PC-9 (cell line): ENCODE results near the gene RCBTB2. TPM values are rescaled to one million over a fixed set of nuclear protein-coding genes. Genes with fewer than 3 reads are reported as not detected.
A peak's percentile ranks its signal among the peaks of the same experiment; 100 is the strongest.

Experiments
- BruUV-seq: library from RNA; stranded (reverse); fragments of 400-500 nt; replicated peaks from 2 replicates; lab custom pipeline; 2021; lab: Mats Ljungman, UMichigan
- CTCF ChIA-PET: fragments of 300-600 bp; sonication (Branson Sonifier 250); formaldehyde crosslinking; loops from one replicate; lab custom pipeline; 2022; ENCODE audit warnings: antibody characterized with exemption; lab: Charles Lee
- POLR2A ChIA-PET: fragments of 300-600 bp; sonication (Branson Sonifier 250); formaldehyde crosslinking; loops from one replicate; lab custom pipeline; 2022; ENCODE audit warnings: antibody characterized with exemption; ENCODE audit not compliant: unreplicated experiment; lab: Charles Lee
- DNase-seq, 2 experiments: peaks; one replicate each; pipeline versions ENCODE4 v3.0.0 to v3.0.0-alpha.2; 2015 to 2022; ENCODE audit warnings: mixed read lengths in 1 of 2
- H2AFZ ChIP-seq: fragments of 200-600 bp; sonication (generic); 2 replicates; pipeline ENCODE4 v1.8.1; 2017; ENCODE audit warnings: antibody characterized with exemption
- H3F3A ChIP-seq: fragments of 200-600 bp; sonication (generic); 2 replicates; pipeline ENCODE4 v1.8.1; 2017; ENCODE audit warnings: antibody characterized with exemption, mild to moderate bottlenecking, low read depth; ENCODE audit not compliant: insufficient read depth
- H3K27ac ChIP-seq: fragments of 200-600 bp; sonication (generic); 2 replicates; pipeline ENCODE4 v1.6.1; 2016; ENCODE audit warnings: mixed run types
- H3K27me3 ChIP-seq: fragments of 200-600 bp; sonication (generic); 2 replicates; pipeline ENCODE4 v1.6.1; 2016; ENCODE audit warnings: low read depth, mixed run types; ENCODE audit not compliant: insufficient read depth
- H3K36me3 ChIP-seq: fragments of 200-600 bp; sonication (generic); 2 replicates; pipeline ENCODE4 v1.6.1; 2016; ENCODE audit warnings: low read depth, mixed run types
- H3K4me1 ChIP-seq: fragments of 200-600 bp; sonication (generic); replicated peaks from 2 replicates; pipeline ENCODE4 v1.6.1; 2016; ENCODE audit warnings: mixed run types; ENCODE audit not compliant: insufficient read depth
- H3K4me2 ChIP-seq: fragments of 200-600 bp; sonication (generic); 2 replicates; pipeline ENCODE4 v1.6.1; 2017; ENCODE audit warnings: mixed run types
- H3K4me3 ChIP-seq: fragments of 200-600 bp; sonication (generic); 2 replicates; pipeline ENCODE4 v1.6.1; 2016; ENCODE audit warnings: mixed run types
- H3K79me2 ChIP-seq: fragments of 200-600 bp; sonication (generic); 2 replicates; pipeline ENCODE4 v1.6.1; 2017; ENCODE audit warnings: low read depth, mixed run types
- H3K9me2 ChIP-seq: fragments of 200-600 bp; sonication (generic); 2 replicates; pipeline ENCODE4 v1.8.1; 2017; ENCODE audit warnings: mild to moderate bottlenecking; ENCODE audit not compliant: insufficient read depth
- H3K9me3 ChIP-seq: fragments of 200-600 bp; sonication (generic); 2 replicates; pipeline ENCODE4 v1.8.1; 2016; ENCODE audit warnings: low read depth; ENCODE audit not compliant: insufficient read depth
- H4K20me1 ChIP-seq: fragments of 200-600 bp; sonication (generic); 2 replicates; pipeline ENCODE4 v1.8.1; 2017; ENCODE audit not compliant: insufficient read depth
- EZH2 ChIP-seq: fragments of 200-600 bp; sonication (generic); IDR thresholded peaks from 2 replicates; pipeline ENCODE4 v1.8.0; 2017; ENCODE audit warnings: antibody characterized with exemption, low read depth
- intact Hi-C: fragments of 100-400 bp; cut with micrococcal nuclease; formaldehyde crosslinking; loops from one replicate; pipeline ENCODE4 v1.10.0; 2022; ENCODE audit not compliant: unreplicated experiment
- total RNA-seq: library from RNA; stranded (reverse); gene quantifications from 2 replicates; pipeline ENCODE4 v1.2.3, GENCODE V29; 2021
- TF ChIP-seq, protein P1 (sequence below): fragments of 200-600 bp; sonication (generic); conservative IDR thresholded peaks from 2 replicates; pipeline ENCODE4 v1.6.1; 2017; ENCODE audit warnings: mixed run types, antibody characterized with exemption, mild to moderate bottlenecking, moderate library complexity

Gene RCBTB2
- total RNA-seq, 1 experiment from 2014 or later, result 2.6 TPM

DNA sequence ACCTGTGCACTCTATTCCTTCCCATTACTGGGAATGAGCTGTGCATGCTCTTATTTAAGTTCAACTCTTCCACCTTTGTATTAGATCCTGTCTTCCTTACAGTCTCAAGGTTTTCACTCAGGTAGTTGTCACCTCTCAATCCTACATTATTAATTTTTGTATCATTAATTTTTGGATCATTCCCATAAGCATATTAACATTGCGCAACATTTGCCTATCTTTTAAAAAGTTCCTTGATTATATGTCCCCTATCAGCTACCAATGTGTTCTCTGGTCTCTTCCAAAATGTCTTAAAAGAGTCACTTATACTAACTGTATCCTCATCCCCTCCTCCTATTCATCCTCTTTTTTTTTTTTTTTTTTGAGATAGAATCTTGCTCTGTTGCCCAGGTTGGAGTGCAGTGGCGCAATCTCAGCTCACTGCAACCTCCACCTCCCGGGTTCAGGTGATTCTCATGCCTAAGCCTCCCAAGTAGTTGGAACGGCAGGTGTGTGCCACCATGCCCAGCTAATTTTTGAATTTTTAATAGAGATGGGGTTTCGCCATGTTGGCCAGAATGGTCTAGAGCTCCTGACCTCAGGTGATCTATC, 2.1 kb upstream of the RCBTB2 start:
- CTCF ChIA-PET, result no interaction called here
- intact Hi-C loops, result loop anchor here (5.0 kb wide), 1 partner anchor 123 kb away; the partner anchor contains the start of gene LPAR6
- no TSS peak for BruUV-seq
- Histone ChIP-seq H2AFZ (no peak overlapping the region), H3K4me1 (0 out of 2 replicates have a peak, but pooled peaks cover 8% of the 10 kb centered on the region), H3F3A (peaks cover 6% of the 10 kb centered on the region), H3K79me2 (no peaks in the 10 kb centered on the region), H3K9me3 (no peaks in the 10 kb centered on the region), H4K20me1 (no peaks in the 10 kb centered on the region), H3K4me3 (no peak overlapping the region), H3K27ac (no peak overlapping the region), H3K36me3 (no peaks in the 10 kb centered on the region), H3K4me2 (no peak overlapping the region), H3K27me3 (no peaks in the 10 kb centered on the region), H3K9me2 (no peaks in the 10 kb centered on the region; the same call in 1 of the 2 replicates)
- POLR2A ChIA-PET, result no interaction called here
- no peak for TF ChIP-seq EZH2
- TF ChIP-seq, protein P1, sequence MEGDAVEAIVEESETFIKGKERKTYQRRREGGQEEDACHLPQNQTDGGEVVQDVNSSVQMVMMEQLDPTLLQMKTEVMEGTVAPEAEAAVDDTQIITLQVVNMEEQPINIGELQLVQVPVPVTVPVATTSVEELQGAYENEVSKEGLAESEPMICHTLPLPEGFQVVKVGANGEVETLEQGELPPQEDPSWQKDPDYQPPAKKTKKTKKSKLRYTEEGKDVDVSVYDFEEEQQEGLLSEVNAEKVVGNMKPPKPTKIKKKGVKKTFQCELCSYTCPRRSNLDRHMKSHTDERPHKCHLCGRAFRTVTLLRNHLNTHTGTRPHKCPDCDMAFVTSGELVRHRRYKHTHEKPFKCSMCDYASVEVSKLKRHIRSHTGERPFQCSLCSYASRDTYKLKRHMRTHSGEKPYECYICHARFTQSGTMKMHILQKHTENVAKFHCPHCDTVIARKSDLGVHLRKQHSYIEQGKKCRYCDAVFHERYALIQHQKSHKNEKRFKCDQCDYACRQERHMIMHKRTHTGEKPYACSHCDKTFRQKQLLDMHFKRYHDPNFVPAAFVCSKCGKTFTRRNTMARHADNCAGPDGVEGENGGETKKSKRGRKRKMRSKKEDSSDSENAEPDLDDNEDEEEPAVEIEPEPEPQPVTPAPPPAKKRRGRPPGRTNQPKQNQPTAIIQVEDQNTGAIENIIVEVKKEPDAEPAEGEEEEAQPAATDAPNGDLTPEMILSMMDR, result no peak
- DNase-seq, result no peak

DNA sequence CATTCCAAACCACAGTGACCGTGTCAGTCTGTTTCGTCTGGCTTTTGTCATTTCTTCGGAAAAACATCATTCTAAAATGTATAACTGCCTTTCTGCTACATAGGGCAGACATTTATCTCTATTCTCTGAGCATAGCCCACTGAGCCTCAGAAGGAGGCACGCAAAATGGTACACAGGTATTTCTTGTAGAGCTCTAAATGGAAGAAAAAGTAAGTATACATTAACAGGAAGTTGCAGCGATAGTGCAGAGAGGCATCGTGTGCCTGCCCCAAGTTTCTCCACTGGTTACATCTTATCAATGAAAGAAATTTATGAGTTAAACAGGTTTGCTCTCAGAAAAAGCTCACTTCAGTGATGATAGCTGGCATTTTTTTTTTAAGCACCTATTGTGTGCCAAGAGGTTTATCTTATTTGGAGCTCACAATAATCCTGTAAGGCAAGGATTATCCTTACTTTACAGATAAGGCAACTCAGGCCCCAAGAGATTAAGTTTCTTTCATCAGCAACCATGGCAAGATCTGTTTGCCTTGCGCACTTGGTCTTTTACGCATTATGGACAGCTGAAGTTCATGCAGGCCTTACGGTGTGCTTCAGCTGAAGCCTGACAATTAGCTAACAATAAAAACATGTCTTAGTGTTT, 1.2 kb upstream of the RCBTB2 start:
- Histone ChIP-seq H3K36me3 (no peaks in the 10 kb centered on the region), H2AFZ (peak overlapping the region; percentile 30; the same call in 1 of the 2 replicates), H3F3A (peaks cover 6% of the 10 kb centered on the region), H3K9me3 (no peaks in the 10 kb centered on the region), H4K20me1 (no peaks in the 10 kb centered on the region), H3K27ac (no peak overlapping the region), H3K9me2 (no peaks in the 10 kb centered on the region; the same call in 1 of the 2 replicates), H3K4me3 (no peak overlapping the region), H3K79me2 (no peaks in the 10 kb centered on the region), H3K4me2 (0 out of 2 replicates have a peak overlapping the region, but pooled peaks have one; percentile 88), H3K4me1 (0 out of 2 replicates have a peak, but pooled peaks cover 8% of the 10 kb centered on the region), H3K27me3 (no peaks in the 10 kb centered on the region)
- POLR2A ChIA-PET, result interaction anchor here (0.6 kb wide), 2 partner anchors 93 to 299 kb away, joined by 3 to 4 read pairs; no protein-coding TSS in a partner anchor
- TF ChIP-seq, protein P1, result no peak
- no peak for TF ChIP-seq EZH2
- DNase-seq, result no peak
- intact Hi-C loops, result loop anchor here (5.0 kb wide), 1 partner anchor 122 kb away; the partner anchor contains the start of gene LPAR6
- CTCF ChIA-PET, result no interaction called here
- no TSS peak for BruUV-seq

DNA sequence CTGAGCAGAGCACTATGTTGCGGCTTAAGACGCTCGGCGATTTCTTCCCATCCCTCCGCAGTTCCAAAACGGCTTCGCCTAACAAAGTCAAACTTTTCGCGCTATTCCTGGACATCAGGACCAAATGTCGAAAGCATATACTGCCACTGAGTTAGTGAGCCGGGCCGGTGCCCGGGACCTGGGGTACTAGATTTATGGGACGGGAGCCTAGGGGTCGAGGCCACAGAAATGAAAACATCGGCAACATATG, 699 bp downstream of the RCBTB2 start:
- peak overlapping the region; percentile 98 for H2AFZ ChIP-seq
- no peak overlapping the region for H3K27ac ChIP-seq
- no peaks in the 10 kb centered on the region for H3K9me3 ChIP-seq
- peak overlapping the region; percentile 88 for H3K4me2 ChIP-seq
- H4K20me1 ChIP-seq, result no peaks in the 10 kb centered on the region
- peak overlapping the region; percentile 94 for H3K4me3 ChIP-seq
- H3K36me3 ChIP-seq, result no peaks in the 10 kb centered on the region
- DNase-seq, result no peak
- TF ChIP-seq, protein P1, result no peak
- TF ChIP-seq EZH2, result no peak
- H3K27me3 ChIP-seq, result no peaks in the 10 kb centered on the region
- peaks cover 6% of the 10 kb centered on the region for H3F3A ChIP-seq
- intact Hi-C loops, result loop anchor here (5.0 kb wide), 1 partner anchor 120 kb away; the partner anchor contains the start of gene LPAR6
- H3K9me2 ChIP-seq, result no peaks in the 10 kb centered on the region; the same call in 1 of the 2 replicates
- TSS peak; percentile 64 for BruUV-seq
- POLR2A ChIA-PET, result interaction anchor here (0.5 to 0.7 kb wide), 5 partner anchors 119 to 515 kb away, joined by 3 to 12 read pairs (median 6); no protein-coding TSS in a partner anchor
- CTCF ChIA-PET, result interaction anchor here (0.5 to 1.2 kb wide), 5 partner anchors 48 to 438 kb away, joined by 3 to 9 read pairs (median 4); partner anchors contain the start of gene MED4
- 0 out of 2 replicates have a peak, but pooled peaks cover 8% of the 10 kb centered on the region for H3K4me1 ChIP-seq
- no peaks in the 10 kb centered on the region for H3K79me2 ChIP-seq
